HG02870 (cell line): ENCODE measurements around the gene HIPK2.

Source experiments
- ATAC-seq: cut with Tn5 transposase; IDR thresholded peaks from one replicate; pipeline ENCODE4 v1.9.1; 2021; ENCODE audit warnings: mild to moderate bottlenecking, moderate library complexity; ENCODE audit not compliant: unreplicated experiment

The HIPK2 gene

DNA sequence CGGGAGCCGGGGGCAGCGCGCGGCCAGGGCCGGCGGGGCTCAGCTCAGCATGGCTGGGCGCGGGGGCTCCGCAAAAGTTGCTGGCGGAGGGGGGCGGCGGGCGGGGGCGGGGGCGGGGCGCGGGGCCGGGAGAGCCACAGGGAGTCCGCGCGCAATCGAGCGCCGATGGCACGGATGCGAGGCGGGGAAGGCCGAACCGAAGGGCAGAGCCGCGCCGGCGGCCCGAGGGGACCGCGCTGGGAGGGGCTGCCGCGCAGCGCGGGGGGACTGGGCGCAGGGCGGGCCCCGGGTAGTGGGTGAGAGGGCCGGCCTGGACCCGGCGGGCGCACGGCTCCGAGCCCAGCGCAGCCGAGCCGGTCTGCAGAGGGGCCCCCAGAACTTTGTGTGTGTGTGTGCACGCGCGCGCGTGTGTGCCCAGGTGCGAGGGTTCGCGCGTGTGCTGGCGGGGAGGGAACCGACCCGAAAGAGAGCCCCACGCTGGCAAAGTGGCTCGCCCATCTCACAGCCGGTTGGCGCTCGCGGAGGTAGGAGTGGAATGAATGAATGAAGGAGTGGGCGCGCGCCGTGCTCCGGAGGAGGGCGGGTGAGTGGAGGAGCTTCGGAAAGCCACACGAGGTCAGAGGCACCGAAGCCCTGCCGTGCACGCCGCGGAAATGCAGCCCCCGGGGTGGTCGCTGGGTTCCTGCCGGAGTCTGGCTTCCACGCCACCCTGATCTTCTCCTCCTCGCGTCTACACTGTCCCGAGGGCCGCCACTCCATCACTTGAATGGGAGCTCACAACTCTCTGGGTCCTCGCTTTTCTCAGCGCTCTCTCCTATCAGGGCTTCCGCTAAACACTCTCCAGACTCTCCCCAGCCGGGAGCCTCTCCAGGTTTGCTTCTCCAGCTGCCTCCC, at the start of gene HIPK2:
Gene HIPK2 (minus strand): TSS at position 51 of the 894 bp plus-strand sequence. CDS start 375 bp downstream, outside the sequence.
- ATAC-seq: peak; percentile 56

DNA sequence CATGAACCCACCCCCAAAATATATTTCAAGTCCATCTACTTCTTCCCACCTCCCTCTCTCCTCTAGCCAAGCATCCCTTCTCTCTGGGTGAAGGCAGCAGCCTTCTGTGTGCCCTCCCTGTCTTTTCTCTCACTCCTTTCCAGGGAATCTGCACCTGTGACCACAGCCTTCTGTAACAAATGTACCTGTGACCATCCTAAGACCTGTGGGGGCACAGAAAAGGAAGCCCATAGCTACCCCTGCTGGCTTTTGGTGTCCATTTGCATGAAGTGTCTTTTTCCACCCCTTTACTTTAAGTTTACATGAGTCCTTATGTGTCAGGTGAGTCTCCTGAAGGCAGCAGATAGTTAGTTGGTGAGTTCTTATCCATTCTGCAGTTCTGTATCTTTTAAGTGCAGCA, 49.2 kb upstream of the HIPK2 start:
- ATAC-seq: no peak

DNA sequence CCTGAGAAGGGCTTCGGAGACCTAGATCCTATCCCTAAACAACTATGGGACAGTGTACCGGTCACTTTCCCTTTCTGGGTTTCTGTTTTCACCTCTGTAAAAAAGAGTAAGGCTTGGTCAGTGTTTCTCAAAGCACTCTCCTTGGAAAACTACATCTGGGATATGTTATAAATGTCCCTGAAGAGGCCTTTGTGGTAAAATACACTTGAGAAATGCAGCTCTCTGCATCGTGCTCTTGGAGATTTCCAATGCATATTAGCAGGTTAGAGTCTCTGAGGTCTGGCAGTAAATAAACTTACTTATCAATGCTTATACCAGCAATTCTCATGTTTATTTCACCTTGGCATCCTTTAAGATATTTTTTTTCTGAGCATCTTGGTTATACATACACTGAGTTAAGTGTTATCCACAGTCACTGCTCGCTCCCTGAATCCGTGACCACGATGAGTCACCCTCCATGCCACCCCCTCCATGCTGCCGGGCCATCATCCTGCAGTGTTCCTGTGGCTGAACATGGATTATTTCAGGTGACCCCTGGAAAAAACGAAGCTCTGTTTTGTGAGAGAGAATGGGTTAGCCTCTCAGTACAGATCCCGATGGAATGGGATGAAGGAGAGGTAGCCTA, 48.0 kb upstream of the HIPK2 start:
- ATAC-seq: no peak

DNA sequence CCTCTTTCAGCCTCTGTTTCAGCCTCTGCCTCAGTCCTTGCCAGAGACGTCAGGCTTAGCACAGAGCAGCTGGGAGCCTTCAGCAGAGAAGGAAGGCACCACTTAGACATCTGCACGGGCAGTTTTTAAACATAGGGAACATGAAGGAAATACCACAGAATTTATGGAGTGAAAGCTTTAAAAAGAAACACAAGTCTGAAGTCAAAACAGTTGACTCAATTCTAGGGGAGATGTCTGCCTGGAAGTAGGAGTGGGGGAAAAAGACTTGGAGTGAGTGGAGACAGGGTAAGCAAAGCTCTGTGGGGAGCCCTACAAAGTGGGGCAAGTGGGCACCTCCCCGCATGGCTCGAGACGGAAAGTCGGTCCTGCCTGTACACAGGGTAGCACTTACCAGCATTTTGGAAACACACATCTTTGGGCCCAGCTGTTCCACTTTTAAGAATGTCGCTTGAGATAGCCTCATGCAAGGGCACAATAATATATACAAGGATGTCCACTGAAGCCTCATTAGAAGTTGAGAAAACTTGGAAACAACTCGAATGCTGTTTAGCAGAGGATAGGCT, 46.2 kb upstream of the HIPK2 start:
- ATAC-seq: no peak

DNA sequence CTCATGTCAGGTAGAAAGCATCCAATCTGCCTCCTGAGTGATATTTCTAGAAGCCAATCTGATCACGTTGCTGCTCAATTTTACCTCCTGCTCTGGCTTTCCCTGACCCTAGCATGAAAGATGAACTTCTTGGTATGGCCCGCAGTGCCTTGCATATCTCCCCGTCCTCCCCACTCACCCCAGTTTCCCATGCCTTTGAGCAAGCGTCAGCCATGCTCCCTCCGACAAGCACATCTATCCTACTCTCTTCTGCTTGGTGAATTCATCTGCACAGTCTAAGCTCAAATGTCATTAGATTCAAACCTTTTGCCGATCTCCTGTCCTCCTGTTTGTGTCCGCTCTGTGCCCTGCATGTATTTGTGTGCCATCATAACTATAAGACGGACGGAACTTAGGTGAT, 45.1 kb upstream of the HIPK2 start:
- ATAC-seq: no peak

DNA sequence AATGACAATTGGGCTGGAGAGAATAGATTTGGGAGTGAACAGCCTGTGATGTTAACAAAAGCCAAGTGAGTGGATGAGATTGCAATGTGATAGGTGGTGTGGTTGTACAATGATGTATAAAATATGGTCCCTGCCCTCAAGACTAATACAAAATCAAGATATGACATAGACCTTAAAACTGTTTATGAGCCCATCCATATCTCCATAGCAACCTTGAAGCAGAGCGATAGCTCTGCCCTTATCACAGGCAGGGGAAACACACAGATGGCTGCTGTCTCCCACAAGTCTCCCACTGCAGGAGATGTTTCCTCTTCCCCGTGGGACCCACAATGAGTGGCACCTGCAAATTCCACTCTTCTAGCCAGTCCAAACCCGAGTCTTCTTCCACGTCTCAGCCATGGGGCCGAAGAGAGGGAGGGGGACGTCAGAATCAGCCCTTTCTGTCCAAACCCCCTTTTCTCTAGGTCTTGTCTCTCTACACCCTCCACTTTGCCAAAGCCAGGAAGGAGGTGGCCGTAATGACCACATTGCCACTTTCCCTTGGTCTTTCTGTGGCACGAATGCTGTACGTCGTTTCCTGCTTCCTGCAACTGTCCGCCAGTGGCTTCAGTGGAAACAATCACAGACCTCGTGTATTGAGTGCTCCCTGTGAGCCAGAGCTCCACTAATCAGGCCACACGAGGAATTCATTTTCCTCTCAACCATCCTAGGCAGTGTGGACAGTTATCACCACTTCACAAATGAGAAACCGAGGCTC, 43.7 kb upstream of the HIPK2 start:
- no peak for ATAC-seq

DNA sequence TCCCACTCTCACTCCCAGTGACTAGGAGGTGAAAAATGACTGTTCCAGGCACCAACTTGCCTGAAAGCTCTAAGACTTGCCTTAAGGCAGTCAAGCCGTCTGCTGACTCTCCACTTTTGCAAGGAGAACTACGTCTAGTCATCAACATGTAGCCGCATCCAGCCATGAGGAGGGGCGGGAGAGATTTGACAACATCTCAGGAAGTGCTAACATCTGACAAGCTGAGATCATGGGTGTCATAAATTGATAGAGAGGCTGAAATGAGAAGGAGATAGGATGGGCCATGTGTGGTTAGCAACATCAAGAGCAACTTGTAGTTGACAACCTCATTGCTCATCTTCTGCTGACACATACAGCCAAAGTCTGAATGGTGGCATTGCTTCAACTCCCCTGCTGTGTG, 42.3 kb upstream of the HIPK2 start:
- no peak for ATAC-seq

DNA sequence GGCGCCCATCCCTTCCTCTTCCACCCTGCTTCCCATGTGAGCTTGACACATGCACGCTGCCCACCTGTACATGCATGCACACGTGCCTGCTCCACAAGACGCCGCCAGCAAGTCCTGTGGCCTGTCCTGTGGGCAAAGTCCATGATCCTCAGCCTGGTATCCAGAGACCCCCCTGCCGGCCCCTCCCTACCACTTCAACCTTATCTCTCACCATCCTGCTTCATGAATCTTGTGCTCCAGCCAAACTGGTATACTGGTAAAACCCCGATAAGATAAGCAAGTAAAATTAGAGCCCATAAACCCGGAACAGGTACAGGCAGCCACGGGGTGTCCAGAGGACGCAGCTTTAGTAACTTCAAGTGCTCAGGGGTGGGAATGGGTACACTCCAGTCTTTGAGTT, 39.5 kb upstream of the HIPK2 start:
- no peak for ATAC-seq

DNA sequence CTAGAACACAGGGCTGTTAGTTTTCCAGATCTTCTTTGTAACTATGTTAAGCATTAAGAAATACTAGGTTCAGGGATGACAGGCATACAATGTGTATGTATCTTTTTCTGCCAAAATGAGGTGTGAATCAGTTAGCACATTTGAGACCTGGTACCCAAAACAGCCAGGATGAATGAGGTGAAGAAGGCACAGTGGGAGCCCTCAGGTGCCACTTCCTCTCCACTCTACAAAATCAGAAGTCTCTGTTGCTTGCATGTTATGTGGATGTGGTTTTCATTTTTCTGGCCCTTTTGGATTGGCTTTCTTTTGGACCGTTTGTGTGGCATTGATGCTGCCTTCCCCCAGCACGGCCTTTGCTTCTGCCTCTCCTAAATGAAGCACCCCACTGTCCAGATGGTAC, 35.9 kb upstream of the HIPK2 start:
- no peak for ATAC-seq

DNA sequence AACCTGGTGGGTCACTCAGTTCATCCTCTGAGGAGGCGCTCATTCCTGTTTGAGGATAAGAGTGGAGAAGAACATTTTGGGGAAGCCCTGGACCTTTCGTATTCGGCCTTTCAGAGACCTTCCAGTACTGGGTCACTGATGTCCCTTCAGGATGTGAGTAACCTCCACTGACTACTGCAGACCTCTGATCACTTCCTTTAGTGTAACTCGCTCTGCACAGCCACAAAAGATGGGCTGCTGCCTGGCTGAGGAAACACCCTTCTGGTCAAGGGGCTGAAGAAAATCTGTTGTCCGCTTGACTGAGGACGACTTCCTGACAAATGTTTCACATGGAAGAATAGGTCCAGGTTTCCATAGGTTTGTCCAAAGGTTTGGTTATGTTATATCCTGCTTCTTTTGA, 35.4 kb upstream of the HIPK2 start:
- ATAC-seq: no peak

DNA sequence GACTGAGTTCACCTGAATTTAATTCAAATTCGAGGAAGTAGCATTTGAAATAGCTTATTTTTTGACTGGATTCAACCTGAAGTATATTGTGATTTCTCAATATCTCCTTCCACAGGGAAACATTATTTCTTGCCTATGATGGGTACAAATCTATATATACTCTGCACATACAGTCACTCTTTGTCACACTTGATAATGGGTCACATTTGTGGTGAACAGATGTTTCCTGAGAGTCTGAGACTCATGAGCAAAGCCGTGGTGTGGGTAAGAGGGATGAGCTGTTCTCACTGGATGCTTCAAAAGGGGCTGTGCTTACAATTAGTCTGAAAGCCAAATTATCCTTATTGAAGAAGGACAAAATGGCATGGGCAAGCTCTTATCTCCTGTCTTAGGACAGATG, 33.3 kb upstream of the HIPK2 start:
- no peak for ATAC-seq

DNA sequence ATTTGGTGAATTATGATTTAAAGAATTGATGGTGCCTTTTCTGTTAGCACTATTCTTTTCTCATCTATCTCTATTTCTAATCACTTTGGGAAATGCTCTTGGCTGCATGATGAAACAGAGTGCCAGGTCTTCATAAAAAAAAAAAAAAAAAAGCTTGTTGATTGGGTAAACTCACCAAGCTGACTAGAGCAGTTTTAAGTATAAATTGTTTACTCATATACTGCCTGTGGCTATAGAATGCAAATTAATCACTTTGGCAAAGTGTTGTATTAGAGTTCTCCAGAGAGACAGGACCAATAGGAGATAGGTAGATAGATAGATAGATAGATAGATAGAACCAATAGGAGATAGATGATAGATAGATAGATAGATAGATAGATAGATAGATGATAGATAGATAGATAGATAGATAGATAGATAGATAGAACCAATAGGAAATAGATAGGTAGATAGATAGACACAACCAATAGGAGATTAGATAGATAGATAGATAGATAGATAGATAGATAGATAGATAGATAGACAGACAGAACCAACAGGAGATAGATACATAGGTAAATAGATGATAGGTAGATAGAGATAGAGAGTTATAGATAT, 31.1 kb upstream of the HIPK2 start:
- ATAC-seq: no peak

DNA sequence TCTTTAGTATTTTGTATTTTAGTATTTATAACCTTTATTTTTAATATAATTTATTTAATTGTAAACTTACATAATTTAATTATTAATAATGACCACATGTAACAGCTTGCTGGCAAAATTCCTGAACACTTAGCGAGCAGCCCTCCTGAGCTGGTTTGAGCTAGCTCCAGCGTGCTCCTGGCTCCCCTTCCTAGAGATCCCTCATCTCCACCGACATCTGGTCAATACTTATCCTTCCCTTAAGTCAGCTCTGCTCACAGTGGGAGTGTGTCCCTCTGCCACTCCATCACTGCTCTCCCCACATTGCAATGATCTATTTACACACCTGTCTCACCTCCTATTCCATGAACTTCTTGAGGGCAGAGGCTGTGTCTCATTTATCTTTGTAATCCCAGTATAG, 30.6 kb upstream of the HIPK2 start:
- no peak for ATAC-seq

DNA sequence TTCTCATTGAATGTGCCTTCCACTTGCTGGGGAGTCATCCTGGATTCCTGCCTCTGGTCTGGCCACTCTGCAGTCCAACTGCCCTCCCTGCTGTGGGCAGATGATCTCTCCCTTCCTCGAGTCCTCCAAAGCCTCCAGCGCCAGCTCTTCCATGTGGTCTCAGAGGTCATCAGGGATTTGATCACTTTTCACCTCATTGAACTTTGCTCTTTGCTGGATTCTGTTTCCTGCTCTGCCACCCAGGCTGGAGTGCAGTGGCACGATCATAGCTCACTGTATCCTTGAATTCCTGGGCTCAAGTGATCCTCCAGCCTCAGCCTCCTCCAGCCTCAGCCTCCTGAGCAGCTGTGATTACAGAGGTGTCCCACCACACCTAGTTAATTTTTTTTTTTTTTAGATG, 29.2 kb upstream of the HIPK2 start:
- no peak for ATAC-seq

DNA sequence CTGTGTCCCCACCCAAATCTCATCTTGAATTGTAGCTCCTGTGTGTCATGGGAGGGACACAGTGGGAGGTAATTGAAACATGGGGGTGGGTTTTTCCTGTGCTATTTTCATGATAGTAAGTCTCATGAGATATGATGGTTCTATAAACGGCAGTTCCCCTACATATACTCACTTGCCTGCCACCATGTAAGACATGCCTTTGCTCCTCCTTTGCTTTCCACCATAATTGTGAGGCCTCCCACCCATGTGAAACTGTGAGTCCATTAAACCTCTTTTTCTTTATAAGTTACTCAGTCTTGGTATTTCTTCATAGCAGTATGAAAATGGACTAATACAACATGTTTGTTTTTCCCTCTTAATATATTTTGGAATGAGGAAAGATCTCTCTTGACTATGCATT, 26.8 kb upstream of the HIPK2 start:
- ATAC-seq: no peak

DNA sequence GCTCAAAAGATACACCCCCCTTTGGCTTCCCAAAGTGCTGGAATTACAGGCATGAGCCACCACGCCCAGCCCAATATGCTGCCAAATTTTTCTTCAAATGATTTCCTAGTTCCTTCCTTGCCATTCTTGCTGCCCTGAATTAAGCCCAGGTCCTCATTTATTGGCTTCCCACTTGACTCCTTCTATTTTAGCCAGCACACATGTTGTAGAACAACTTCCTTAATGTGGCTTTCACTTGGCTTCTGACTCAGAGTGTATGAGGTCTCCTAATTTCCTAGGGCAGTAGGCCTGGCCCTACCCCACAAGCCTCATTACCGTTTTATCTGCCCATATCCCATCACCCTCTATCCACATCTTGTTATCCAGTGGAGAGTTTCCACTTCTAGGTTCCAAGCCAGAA, 21.8 kb upstream of the HIPK2 start:
- peak; percentile 52 for ATAC-seq

DNA sequence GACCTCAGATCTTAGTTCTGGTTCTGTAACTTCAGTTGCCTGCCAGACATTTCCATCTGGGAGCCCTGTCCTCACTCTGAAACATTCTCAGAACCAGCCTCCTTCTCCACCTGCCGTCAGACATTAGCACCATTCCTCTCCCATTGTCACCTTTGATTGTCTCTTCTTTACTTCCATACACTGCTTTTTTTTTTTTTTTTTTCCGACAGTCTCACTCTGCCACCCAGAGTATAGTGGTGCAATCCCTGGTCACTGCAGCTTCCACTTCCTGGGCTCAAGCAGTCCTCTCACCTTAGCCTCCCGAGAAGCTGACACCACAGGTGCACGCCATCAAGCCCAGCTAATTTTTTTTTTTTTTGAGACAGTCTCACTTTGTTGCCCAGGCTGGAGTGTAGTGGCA, 21.1 kb upstream of the HIPK2 start:
- ATAC-seq: no peak

DNA sequence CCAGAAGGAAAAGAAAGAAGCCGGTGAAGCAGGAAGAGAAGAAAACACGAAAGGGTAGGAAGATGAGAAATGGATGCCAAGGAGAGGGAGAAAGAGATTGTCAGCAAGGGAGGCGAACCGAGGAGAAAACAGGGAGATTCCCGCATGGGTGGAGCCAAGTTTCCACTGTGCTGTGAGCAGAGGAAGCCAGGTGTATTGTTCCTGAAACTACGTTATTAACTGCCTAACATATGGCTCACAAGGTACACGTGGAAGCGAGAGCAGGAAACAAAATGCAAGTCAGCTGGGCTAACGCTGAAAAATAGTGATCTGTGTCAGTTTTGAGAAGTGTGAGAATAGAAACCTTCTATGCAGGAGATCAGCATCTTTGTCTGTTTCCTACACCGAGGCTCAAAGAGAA, 20.4 kb upstream of the HIPK2 start:
- ATAC-seq: peak; percentile 84

DNA sequence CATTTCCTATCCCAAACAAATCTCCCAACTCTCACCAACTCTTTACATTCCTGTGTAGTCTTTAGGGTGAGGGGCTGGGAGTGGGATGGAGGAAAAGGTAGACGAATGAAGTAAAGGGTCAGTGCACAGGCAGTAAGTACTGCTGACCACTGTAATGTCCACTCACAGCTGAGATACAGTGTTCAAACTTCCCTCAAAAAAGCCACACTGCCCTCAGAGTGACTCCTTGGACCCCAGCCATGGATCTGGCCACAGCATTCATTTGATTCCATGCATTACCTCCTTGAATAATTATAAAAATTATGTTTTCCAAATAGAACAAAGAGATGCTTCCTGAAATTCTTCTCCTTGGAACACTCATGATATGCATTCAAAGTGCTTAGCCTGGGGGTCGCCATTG, 19.8 kb upstream of the HIPK2 start:
- ATAC-seq: no peak

DNA sequence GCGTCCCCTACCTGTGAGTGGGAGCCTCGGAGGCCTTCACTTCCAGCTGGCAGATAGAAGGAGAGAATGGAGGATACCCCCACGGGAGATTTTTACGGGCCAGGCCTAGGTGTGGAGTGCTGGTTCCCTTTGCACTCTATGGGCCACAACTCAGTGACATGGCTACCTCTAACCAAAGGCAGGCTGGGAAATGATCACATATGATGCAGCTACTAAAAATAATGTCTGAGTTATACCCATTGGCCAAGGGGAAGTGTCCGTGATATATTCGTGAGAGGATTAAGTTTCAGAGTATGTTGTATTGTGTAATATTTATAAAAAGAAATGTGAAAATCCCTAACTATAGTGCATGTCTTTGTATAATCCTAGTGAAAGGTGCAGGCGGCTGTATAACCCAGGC, 13.5 kb upstream of the HIPK2 start:
- ATAC-seq: no peak

DNA sequence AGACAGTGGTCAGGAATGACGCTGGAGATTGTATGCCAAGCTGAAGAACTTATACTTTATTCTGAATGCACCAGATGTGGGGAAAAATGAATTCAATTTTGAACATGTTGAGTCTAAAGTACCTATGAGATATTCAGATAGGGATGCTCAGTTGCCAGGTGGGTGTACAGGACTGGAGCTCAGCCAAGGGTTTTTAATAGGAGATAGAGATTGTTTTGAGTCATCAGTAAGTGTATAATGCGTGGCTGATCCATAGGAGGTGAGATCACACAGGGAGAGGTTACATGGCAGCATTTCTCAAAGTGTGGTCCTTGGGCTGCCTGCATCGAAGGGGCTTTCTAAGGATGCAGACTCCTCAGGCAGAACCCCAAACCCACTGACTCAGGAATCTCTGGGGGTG, 6.8 kb upstream of the HIPK2 start:
- ATAC-seq: no peak
